Effector memory CD8-positive, alpha-beta T cell (primary cell): ENCODE data around the gene MGRN1.

Source experiments
- ATAC-seq: fragments of 150-1000 bp; cut with Tn5 transposase; replicated peaks from 2 replicates; pipeline ENCODE4 v1.10.0; 2021; ENCODE audit warnings: mild to moderate bottlenecking, moderate library complexity
- DNase-seq, 3 experiments: peaks; one replicate each; pipeline ENCODE4 v3.0.0; 2021
- H3K27ac Mint-ChIP-seq, 2 donors: one replicate each; pipeline ENCODE4 v1.8.0; 2022; ENCODE audit warnings: mild to moderate bottlenecking in 2 of 2, mixed read lengths in 2 of 2, moderate library complexity in 2 of 2
- H3K27me3 Mint-ChIP-seq, 2 donors: one replicate each; pipeline ENCODE4 v1.8.0; 2022; ENCODE audit warnings: mixed read lengths in 2 of 2
- H3K36me3 Mint-ChIP-seq: one replicate; pipeline ENCODE4 v1.8.0; 2022; ENCODE audit warnings: mild to moderate bottlenecking, moderate library complexity, mixed read lengths; ENCODE audit not compliant: insufficient read depth
- H3K4me1 Mint-ChIP-seq, 2 donors: one replicate each; pipeline ENCODE4 v1.8.0; 2022; ENCODE audit warnings: low read depth in 2 of 2, mixed read lengths in 2 of 2
- H3K4me3 Mint-ChIP-seq, 2 donors: one replicate each; pipeline ENCODE4 v1.8.0; 2022; ENCODE audit warnings: mild to moderate bottlenecking in 2 of 2, mixed read lengths in 2 of 2, moderate library complexity in 2 of 2
- H3K9me3 Mint-ChIP-seq, 2 donors: one replicate each; pipeline ENCODE4 v1.8.0; 2022; ENCODE audit warnings: mixed read lengths in 2 of 2

The MGRN1 gene

GRCh38 chr16:4609200-4610010, 15.2 kb upstream of the MGRN1 start:
- H3K36me3 Mint-ChIP-seq = peaks cover 15% of the 10 kb centered on the region
- H3K9me3 Mint-ChIP-seq = no peaks in the 10 kb centered on the region
- no peak overlapping the region for H3K27ac Mint-ChIP-seq
- H3K27me3 Mint-ChIP-seq = no peaks in the 10 kb centered on the region
- DNase-seq (no peak), ATAC-seq (no peak)
- H3K4me3 Mint-ChIP-seq = no peak overlapping the region
- peaks cover 3 to 14% of the 10 kb centered on the region in 2 donors for H3K4me1 Mint-ChIP-seq

- H3K36me3 Mint-ChIP-seq = peaks cover 20% of the 10 kb centered on the region
- no peaks in the 10 kb centered on the region for H3K27me3 Mint-ChIP-seq
- H3K27ac Mint-ChIP-seq = peak overlapping the region in 1 of 2 donors; percentile 84
- DNase-seq (no peak), ATAC-seq (no peak)
- no peak overlapping the region for H3K4me3 Mint-ChIP-seq
- H3K9me3 Mint-ChIP-seq = no peaks in the 10 kb centered on the region
- H3K4me1 Mint-ChIP-seq = peaks cover 3 to 17% of the 10 kb centered on the region in 2 donors
These were observed 14.3 kb upstream of the MGRN1 start for GRCh38 chr16:4610011-4611005.

GRCh38 chr16:4611337-4612021, 13.1 kb upstream of the MGRN1 start:
- no peaks in the 10 kb centered on the region for H3K9me3 Mint-ChIP-seq
- peaks cover 24% of the 10 kb centered on the region for H3K36me3 Mint-ChIP-seq
- H3K27me3 Mint-ChIP-seq = no peaks in the 10 kb centered on the region
- no peak for DNase-seq
- no peak for ATAC-seq
- peaks cover 10 to 27% of the 10 kb centered on the region in 2 donors for H3K4me1 Mint-ChIP-seq
- H3K27ac Mint-ChIP-seq = peak overlapping the region in 1 of 2 donors; percentile 84
- H3K4me3 Mint-ChIP-seq = peak overlapping the region in 1 of 2 donors; percentile 24

DNA sequence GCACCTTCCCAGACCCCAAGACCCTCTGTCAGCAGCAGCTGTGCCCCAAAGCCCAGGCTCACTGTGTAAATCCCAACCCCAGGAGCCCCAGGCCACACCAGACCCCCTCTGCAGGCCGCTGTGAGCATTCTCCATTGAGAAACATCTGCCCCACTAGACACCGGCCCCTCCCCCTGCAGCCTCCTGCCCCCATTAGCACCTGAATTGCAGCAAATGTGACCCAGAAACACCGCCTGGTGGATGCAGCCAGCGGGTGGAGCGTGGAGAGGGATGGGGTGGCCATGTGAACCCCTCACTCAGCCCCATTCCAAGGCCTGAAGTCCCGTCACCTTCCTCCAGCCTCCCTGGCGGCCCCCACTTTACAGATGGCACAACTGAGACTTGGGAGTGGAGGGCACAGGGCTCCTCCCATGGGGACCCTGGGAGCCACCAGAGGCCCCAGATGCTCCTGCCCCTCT, 12.1 kb upstream of the MGRN1 start:
- no peak for DNase-seq
- no peaks in the 10 kb centered on the region for H3K9me3 Mint-ChIP-seq
- H3K27me3 Mint-ChIP-seq = no peaks in the 10 kb centered on the region
- no peak for ATAC-seq
- peaks cover 20% of the 10 kb centered on the region for H3K36me3 Mint-ChIP-seq
- H3K4me3 Mint-ChIP-seq = peak overlapping the region; percentile 70 to 76
- H3K4me1 Mint-ChIP-seq = peaks cover 12 to 30% of the 10 kb centered on the region in 2 donors
- peak overlapping the region in 1 of 2 donors; percentile 84 for H3K27ac Mint-ChIP-seq

DNA sequence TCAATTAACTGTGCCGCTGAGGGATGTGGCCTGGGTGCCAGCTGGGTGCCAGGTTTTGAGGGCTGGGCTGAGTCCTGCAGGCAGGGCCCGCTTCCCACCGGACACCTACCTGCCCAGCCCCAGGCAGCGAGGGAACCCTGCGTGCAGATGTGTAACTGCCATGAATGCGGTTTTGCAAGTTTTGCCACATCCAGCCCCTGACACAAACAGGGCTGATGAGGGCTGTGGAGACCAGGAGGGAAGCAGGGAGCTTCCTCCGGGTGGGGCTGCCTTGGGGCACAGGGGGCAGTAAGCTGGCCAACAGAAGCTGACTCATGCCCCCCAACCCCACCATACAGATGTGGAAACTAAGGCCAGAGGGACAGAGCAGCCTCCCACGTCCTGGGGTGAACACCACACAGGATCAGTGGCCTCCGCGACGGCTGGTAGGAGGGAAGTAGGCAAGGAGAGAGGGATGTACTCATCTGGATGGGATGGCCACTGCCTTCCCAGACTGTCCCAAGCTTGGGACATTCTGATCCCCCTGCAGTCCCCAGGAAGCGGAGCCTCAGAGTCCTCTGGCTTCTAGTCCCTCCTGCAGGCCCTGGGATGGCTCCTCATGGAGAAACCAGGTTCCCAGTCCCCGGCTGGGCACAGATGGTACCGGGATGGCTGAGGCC, 11.5 kb upstream of the MGRN1 start:
- H3K27ac Mint-ChIP-seq = peak overlapping the region in 1 of 2 donors; percentile 84
- H3K27me3 Mint-ChIP-seq = no peaks in the 10 kb centered on the region
- H3K4me1 Mint-ChIP-seq = peaks cover 12 to 30% of the 10 kb centered on the region in 2 donors
- ATAC-seq = no peak
- DNase-seq = no peak
- peaks cover 18% of the 10 kb centered on the region for H3K36me3 Mint-ChIP-seq
- peak overlapping the region; percentile 70 to 76 for H3K4me3 Mint-ChIP-seq
- H3K9me3 Mint-ChIP-seq = no peaks in the 10 kb centered on the region

- H3K4me3 Mint-ChIP-seq = peak overlapping the region; percentile 70 to 95
These were observed 10.7 kb upstream of the MGRN1 start for GRCh38 chr16:4613636-4614570.

DNA sequence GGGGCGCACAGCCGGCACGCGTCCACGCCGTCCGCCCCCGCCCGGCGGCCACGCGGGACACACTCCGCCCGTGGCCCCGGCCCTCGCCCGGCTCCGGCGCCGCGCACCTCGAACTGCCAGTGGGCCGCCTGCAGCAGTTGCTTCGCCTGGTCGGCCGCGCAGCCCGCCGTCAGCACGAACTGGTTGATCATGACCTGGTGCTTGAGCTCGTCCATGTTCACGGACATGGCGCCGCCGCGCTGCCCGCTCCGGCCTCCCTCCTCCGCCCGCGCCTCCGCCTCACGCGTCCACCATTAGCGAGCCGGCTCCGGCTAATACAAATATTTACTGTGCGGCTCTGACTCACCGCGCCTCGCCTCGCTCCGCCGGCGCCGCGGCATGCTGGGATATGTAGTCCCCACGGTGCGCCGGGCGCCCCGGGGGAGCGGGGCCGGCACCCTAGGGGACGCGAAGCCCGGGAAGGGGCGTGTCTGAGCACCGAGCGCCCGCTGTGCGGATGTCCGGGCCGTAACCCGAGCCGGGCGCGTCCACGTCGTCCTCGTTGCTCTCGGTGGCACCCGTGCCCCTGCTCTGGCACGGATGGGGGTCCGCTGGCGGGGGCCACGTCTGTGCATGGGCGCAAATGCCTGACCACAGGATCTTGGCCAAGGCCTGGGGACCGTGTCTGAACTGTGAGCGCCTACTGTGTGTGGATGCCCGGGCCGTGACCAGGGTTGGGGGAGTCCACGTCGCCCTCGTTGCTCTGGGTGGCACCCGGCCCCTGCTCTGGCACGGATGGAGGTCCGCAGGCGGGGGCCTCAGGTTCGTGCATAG, 9.8 kb upstream of the MGRN1 start, which contains the start of gene UBALD1:
Gene UBALD1, minus strand, starts transcription at position 318 of the 813 bp plus-strand sequence. Its CDS starts 91 bp downstream, at position 227.
- no peaks in the 10 kb centered on the region for H3K27me3 Mint-ChIP-seq
- ATAC-seq = peak; percentile 48
- H3K4me1 Mint-ChIP-seq = peaks cover 12 to 30% of the 10 kb centered on the region in 2 donors

More at GRCh38 chr16:4613636-4614570, 10.7 kb upstream of the MGRN1 start:
- ATAC-seq (no peak), DNase-seq (peak in 1 of 3 experiments; percentile 18)
- Mint-ChIP-seq H3K27me3 (no peaks in the 10 kb centered on the region), H3K4me1 (peaks cover 12 to 30% of the 10 kb centered on the region in 2 donors), H3K36me3 (peaks cover 18% of the 10 kb centered on the region), H3K27ac (peak overlapping the region in 1 of 2 donors; percentile 84), H3K9me3 (no peaks in the 10 kb centered on the region)

DNA sequence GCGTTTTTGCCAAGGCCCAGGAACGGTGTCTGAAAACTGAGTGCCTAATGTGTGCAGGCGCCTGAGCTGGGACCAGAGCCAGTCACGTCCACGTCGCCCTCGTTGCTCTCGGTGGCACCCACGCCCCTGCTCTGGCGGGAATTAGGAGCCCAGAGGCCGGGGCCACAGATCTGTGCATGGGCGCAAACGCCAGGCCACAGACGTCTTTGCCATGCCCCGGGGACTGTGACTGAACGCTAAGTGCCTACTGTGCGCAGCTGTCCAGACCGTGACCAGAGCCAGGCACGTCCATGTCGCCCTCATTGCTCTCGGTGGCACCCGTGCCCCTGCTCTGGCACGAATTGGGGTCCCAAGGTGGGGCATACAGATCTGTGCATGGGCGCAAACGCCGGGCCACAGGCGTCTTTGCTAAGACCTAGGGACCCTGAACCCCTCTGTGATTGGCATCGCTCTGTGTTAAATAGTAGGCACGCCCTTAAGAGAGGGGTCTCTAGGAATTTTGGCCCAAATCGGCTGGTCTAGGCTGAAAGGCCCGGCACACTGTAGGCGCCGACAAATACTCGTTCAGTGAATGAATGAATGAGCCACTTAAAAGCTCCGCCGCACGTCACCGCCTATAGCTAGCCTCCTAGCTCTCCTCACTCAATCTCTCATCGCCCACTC, 9.1 kb upstream of the MGRN1 start:
- DNase-seq = peak in 2 of 3 experiments; percentile 10 to 12
- Mint-ChIP-seq H3K9me3 (no peaks in the 10 kb centered on the region), H3K27ac (peak overlapping the region; percentile 95 to 96), H3K36me3 (peaks cover 18% of the 10 kb centered on the region), H3K4me1 (peaks cover 12 to 30% of the 10 kb centered on the region in 2 donors), H3K27me3 (no peaks in the 10 kb centered on the region), H3K4me3 (peak overlapping the region; percentile 93 to 95)
- peak; percentile 19 for ATAC-seq

More for the DNA sequence above, 9.8 kb upstream of the MGRN1 start, which contains the start of gene UBALD1:
- Mint-ChIP-seq H3K36me3 (peaks cover 18% of the 10 kb centered on the region), H3K4me3 (peak within 1 kb of the TSS; percentile 93 to 95), H3K27ac (peak within 1 kb of the TSS; percentile 95 to 96), H3K9me3 (no peaks in the 10 kb centered on the region)
- peak; percentile 56 to 66 (median 61) for DNase-seq

- peaks cover 18% of the 10 kb centered on the region for H3K36me3 Mint-ChIP-seq
- H3K4me1 Mint-ChIP-seq = peaks cover 11 to 30% of the 10 kb centered on the region in 2 donors
- peak overlapping the region; percentile 95 to 96 for H3K27ac Mint-ChIP-seq
- no peaks in the 10 kb centered on the region for H3K9me3 Mint-ChIP-seq
- no peaks in the 10 kb centered on the region for H3K27me3 Mint-ChIP-seq
- ATAC-seq (peak; percentile 88), DNase-seq (peak; percentile 96 to 98 (median 96))
- H3K4me3 Mint-ChIP-seq = peak overlapping the region; percentile 93 to 95
These were observed 8.4 kb upstream of the MGRN1 start for GRCh38 chr16:4616047-4616811.

DNA sequence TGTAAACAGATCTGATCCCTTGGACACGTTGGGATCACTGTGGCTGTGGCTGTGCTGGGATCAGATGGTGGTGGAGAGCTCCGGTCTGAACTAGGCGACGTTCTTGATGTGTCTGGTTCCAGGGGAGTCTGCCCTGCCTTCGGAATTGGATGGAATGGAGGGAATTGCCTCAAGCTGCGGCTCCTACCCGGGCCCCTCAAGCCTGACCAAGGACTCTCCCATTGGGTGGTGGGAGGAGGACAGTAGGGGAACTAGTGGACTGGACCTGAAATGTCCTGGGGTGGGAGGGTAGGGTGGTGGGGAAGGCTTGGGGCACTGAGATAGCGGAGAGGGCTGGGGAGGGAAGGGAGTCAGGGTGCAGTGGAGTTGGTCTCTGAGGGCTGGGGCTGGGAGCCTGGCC, 6.7 kb upstream of the MGRN1 start:
- ATAC-seq (no peak), DNase-seq (no peak)
- Mint-ChIP-seq H3K9me3 (no peaks in the 10 kb centered on the region), H3K27me3 (no peaks in the 10 kb centered on the region), H3K4me1 (peaks cover 9 to 22% of the 10 kb centered on the region in 2 donors), H3K27ac (no peak overlapping the region), H3K36me3 (peaks cover 18% of the 10 kb centered on the region), H3K4me3 (no peak overlapping the region)
